Activated CD8-positive, alpha-beta T cell treated with anti-CD3 and anti-CD28 coated beads for 36 hours (primary cell): ENCODE measurements around the gene BTLA. TPM values are rescaled to one million over a fixed set of nuclear protein-coding genes. Genes with fewer than 3 reads are reported as not detected.

ENCODE experiments used
- ATAC-seq: fragments of 200-7000 bp; cut with Tn5 transposase; one replicate; pipeline ENCODE4 v1.10.0; 2021; ENCODE audit warnings: mild to moderate bottlenecking, moderate library complexity
- CTCF ChIA-PET: fragments of 350-600 bp; sonication (Branson Sonifier 250); formaldehyde crosslinking; loops from one replicate; lab custom pipeline; 2021; ENCODE audit warnings: antibody characterized with exemption; lab: Charles Lee
- POLR2A ChIA-PET: fragments of 350-600 bp; sonication (Branson Sonifier 250); formaldehyde crosslinking; loops from one replicate; lab custom pipeline; 2021; ENCODE audit warnings: antibody characterized with exemption; lab: Charles Lee
- DNase-seq: peaks from one replicate; pipeline ENCODE4 v3.0.0-alpha.2; 2020
- H3K27ac Mint-ChIP-seq: one replicate; pipeline ENCODE4 v1.8.0; 2021; ENCODE audit warnings: mild to moderate bottlenecking, mixed read lengths
- H3K27me3 Mint-ChIP-seq: one replicate; pipeline ENCODE4 v1.8.0; 2021; ENCODE audit warnings: mixed read lengths
- H3K36me3 Mint-ChIP-seq: one replicate; pipeline ENCODE4 v1.8.0; 2021; ENCODE audit warnings: low read depth, mixed read lengths
- H3K4me1 Mint-ChIP-seq: one replicate; pipeline ENCODE4 v1.8.0; 2021; ENCODE audit warnings: low read depth, mixed read lengths
- H3K4me3 Mint-ChIP-seq: one replicate; pipeline ENCODE4 v1.8.0; 2021; ENCODE audit warnings: mild to moderate bottlenecking, moderate library complexity, mixed read lengths
- H3K9me3 Mint-ChIP-seq: one replicate; pipeline ENCODE4 v1.8.0; 2021; ENCODE audit warnings: mixed read lengths
- CTCF ChIP-seq: fragments of 200-600 bp; IDR thresholded peaks from one replicate; pipeline ENCODE4 v1.8.0; 2022; ENCODE audit warnings: antibody characterized with exemption, mild to moderate bottlenecking
- intact Hi-C: fragments of 100-400 bp; cut with micrococcal nuclease; formaldehyde crosslinking; loops from one replicate; pipeline ENCODE4 v1.10.0; 2022
- total RNA-seq, 2 experiments: library from RNA; stranded (reverse); gene quantifications; one replicate each; pipeline ENCODE4 v1.2.3, GENCODE V29; 2021

BTLA gene
- total RNA-seq, 2 experiments from 2014 or later: 12.8 to 13.2 TPM

GRCh38 chr3:112484352-112484751, 14.9 kb downstream of the BTLA start:
- intact Hi-C loops: no loop called here
- ChIA-PET POLR2A (no interaction called here), CTCF (interaction anchor here (1.2 to 1.4 kb wide), 2 partner anchors 13 to 156 kb away, joined by 3 to 4 read pairs; no protein-coding TSS in a partner anchor)
- DNase-seq: no peak
- Mint-ChIP-seq H3K4me1 (peaks cover 54% of the 10 kb centered on the region), H3K27me3 (no peaks in the 10 kb centered on the region), H3K4me3 (no peak overlapping the region), H3K36me3 (peaks cover 42% of the 10 kb centered on the region), H3K9me3 (peaks cover 2% of the 10 kb centered on the region), H3K27ac (no peak overlapping the region)
- TF ChIP-seq CTCF: no peak
- ATAC-seq: peak; percentile 20

GRCh38 chr3:112482675-112483074, 16.6 kb downstream of the BTLA start:
- no peak overlapping the region for H3K4me3 Mint-ChIP-seq
- peaks cover 2% of the 10 kb centered on the region for H3K9me3 Mint-ChIP-seq
- intact Hi-C loops: no loop called here
- CTCF ChIA-PET: no interaction called here
- no peak for ATAC-seq
- no peak for DNase-seq
- peaks cover 46% of the 10 kb centered on the region for H3K36me3 Mint-ChIP-seq
- TF ChIP-seq CTCF: no peak
- POLR2A ChIA-PET: no interaction called here
- H3K27ac Mint-ChIP-seq: peak overlapping the region; percentile 67
- no peaks in the 10 kb centered on the region for H3K27me3 Mint-ChIP-seq
- peaks cover 50% of the 10 kb centered on the region for H3K4me1 Mint-ChIP-seq

- POLR2A ChIA-PET: interaction anchor here (1.0 kb wide), 1 partner anchor 33 kb away, joined by 3 read pairs; no protein-coding TSS in a partner anchor
- peaks cover 2% of the 10 kb centered on the region for H3K9me3 Mint-ChIP-seq
- peaks cover 45% of the 10 kb centered on the region for H3K4me1 Mint-ChIP-seq
- CTCF ChIA-PET: no interaction called here
- no peak overlapping the region for H3K4me3 Mint-ChIP-seq
- DNase-seq (no peak), ATAC-seq (no peak)
- intact Hi-C loops: no loop called here
- no peaks in the 10 kb centered on the region for H3K27me3 Mint-ChIP-seq
- TF ChIP-seq CTCF: no peak
- no peak overlapping the region for H3K27ac Mint-ChIP-seq
- H3K36me3 Mint-ChIP-seq: peaks cover 52% of the 10 kb centered on the region
These were observed 18.0 kb downstream of the BTLA start for GRCh38 chr3:112481302-112481721.

- ATAC-seq (no peak), DNase-seq (no peak)
- no peak for TF ChIP-seq CTCF
- peaks cover 58% of the 10 kb centered on the region for H3K36me3 Mint-ChIP-seq
- peaks cover 55% of the 10 kb centered on the region for H3K4me1 Mint-ChIP-seq
- no peak overlapping the region for H3K4me3 Mint-ChIP-seq
- H3K27me3 Mint-ChIP-seq: no peaks in the 10 kb centered on the region
- intact Hi-C loops: no loop called here
- peaks cover 1% of the 10 kb centered on the region for H3K9me3 Mint-ChIP-seq
- no peak overlapping the region for H3K27ac Mint-ChIP-seq
- ChIA-PET CTCF (interaction anchor here (0.9 to 2.2 kb wide), 4 partner anchors 11 to 113 kb away, joined by 3 to 6 read pairs (median 3); no protein-coding TSS in a partner anchor), POLR2A (no interaction called here)
These were observed 21.4 kb downstream of the BTLA start for GRCh38 chr3:112477891-112478290.

GRCh38 chr3:112476346-112476745, 22.9 kb downstream of the BTLA start:
- TF ChIP-seq CTCF: no peak
- H3K9me3 Mint-ChIP-seq: no peaks in the 10 kb centered on the region
- POLR2A ChIA-PET: no interaction called here
- H3K4me1 Mint-ChIP-seq: peaks cover 52% of the 10 kb centered on the region
- H3K27ac Mint-ChIP-seq: no peak overlapping the region
- no peak overlapping the region for H3K4me3 Mint-ChIP-seq
- CTCF ChIA-PET: no interaction called here
- intact Hi-C loops: no loop called here
- DNase-seq (no peak), ATAC-seq (no peak)
- peaks cover 61% of the 10 kb centered on the region for H3K36me3 Mint-ChIP-seq
- H3K27me3 Mint-ChIP-seq: no peaks in the 10 kb centered on the region
